DMS 273 (cell line): ENCODE results near the gene CLDND2.
"Not testable (repeated sequence)": the region's sequence is repeated elsewhere in the genome, so short reads cannot be mapped to it uniquely, and the experiment has no call there.

Experiments
- DNase-seq: peaks from one replicate; lab custom pipeline; 2025; ENCODE audit not compliant: unreplicated experiment; lab: John Stamatoyannopoulos, UW

CLDND2 gene

GRCh38 chr19:51368366-51369282 lies at the start of gene CLDND2:
CLDND2 (minus strand) TSS chr19:51369003; CDS start chr19:51368577, 426 bp downstream.
- DNase-seq, result no peak

GRCh38 chr19:51417810-51418157 lies 49.0 kb upstream of the CLDND2 start:
- no peak for DNase-seq

- DNase-seq, result no peak
Observed at GRCh38 chr19:51417107-51417809, 48.5 kb upstream of the CLDND2 start, which contains the start of gene SIGLEC10. SIGLEC10 (minus strand) TSS chr19:51417642; CDS start chr19:51417581, 61 bp downstream.

GRCh38 chr19:51416422-51416821 lies 47.6 kb upstream of the CLDND2 start:
- DNase-seq, result not testable (repeated sequence)

- DNase-seq, result no peak
Observed at GRCh38 chr19:51415187-51415586, 46.4 kb upstream of the CLDND2 start.

GRCh38 chr19:51410950-51411748 lies 42.3 kb upstream of the CLDND2 start:
- DNase-seq, result no peak

- peak; percentile 56 for DNase-seq
Observed at GRCh38 chr19:51407511-51408131, 38.8 kb upstream of the CLDND2 start.

- no peak for DNase-seq
Observed at GRCh38 chr19:51402117-51402516, 33.3 kb upstream of the CLDND2 start.

- DNase-seq, result not testable (repeated sequence)
Observed at GRCh38 chr19:51399936-51400335, 31.1 kb upstream of the CLDND2 start.

GRCh38 chr19:51399231-51399630 lies 30.4 kb upstream of the CLDND2 start:
- no peak for DNase-seq

- peak; percentile 51 for DNase-seq
Observed at GRCh38 chr19:51398096-51398704, 29.4 kb upstream of the CLDND2 start.

- not testable (repeated sequence) for DNase-seq
Observed at GRCh38 chr19:51397453-51397852, 28.6 kb upstream of the CLDND2 start.

- DNase-seq, result no peak
Observed at GRCh38 chr19:51396175-51396574, 27.4 kb upstream of the CLDND2 start.

GRCh38 chr19:51394050-51394836 lies 25.4 kb upstream of the CLDND2 start:
- DNase-seq, result peak; percentile 99

- no peak for DNase-seq
Observed at GRCh38 chr19:51392701-51393100, 23.9 kb upstream of the CLDND2 start.

GRCh38 chr19:51391073-51391611 lies 22.3 kb upstream of the CLDND2 start:
- DNase-seq, result no peak

GRCh38 chr19:51389143-51389542 lies 20.3 kb upstream of the CLDND2 start:
- DNase-seq, result no peak

- no peak for DNase-seq
Observed at GRCh38 chr19:51387924-51388389, 19.2 kb upstream of the CLDND2 start, which contains the start of gene LIM2. LIM2 (minus strand) TSS chr19:51387974; CDS start chr19:51387443, 531 bp downstream.
